WTC11 (cell line): ENCODE data around the gene NWD2. TPM values are rescaled to one million over a fixed set of nuclear protein-coding genes. Genes with fewer than 3 reads are reported as not detected.

Experiments used
- ATAC-seq: fragments of 200-7000 bp; cut with Tn5 transposase; 2 replicates; pipeline ENCODE4 v1.10.0; 2021; ENCODE audit warnings: mild to moderate bottlenecking, moderate library complexity
- CTCF ChIA-PET: fragments of 300-600 bp; sonication (Branson Sonifier 250); formaldehyde crosslinking; loops from one replicate; lab custom pipeline; 2021; ENCODE audit warnings: antibody characterized with exemption; lab: Charles Lee
- POLR2A ChIA-PET: fragments of 350-600 bp; sonication (Branson Sonifier 250); formaldehyde crosslinking; loops from one replicate; lab custom pipeline; 2021; ENCODE audit warnings: antibody characterized with exemption; lab: Charles Lee
- DNase-seq: peaks from one replicate; pipeline ENCODE4 v3.0.0; 2021; ENCODE audit warnings: low spot score
- H3K27ac Mint-ChIP-seq: 2 replicates; pipeline ENCODE4 v1.8.0; 2021; ENCODE audit warnings: mixed read lengths
- H3K27me3 Mint-ChIP-seq: 2 replicates; pipeline ENCODE4 v1.8.0; 2021; ENCODE audit warnings: low read depth, mild to moderate bottlenecking, moderate library complexity, mixed read lengths
- H3K36me3 Mint-ChIP-seq: 2 replicates; pipeline ENCODE4 v1.8.0; 2021; ENCODE audit warnings: mixed read lengths
- H3K4me1 Mint-ChIP-seq: 2 replicates; pipeline ENCODE4 v1.8.0; 2022; ENCODE audit warnings: mixed read lengths
- H3K4me3 Mint-ChIP-seq: 2 replicates; pipeline ENCODE4 v1.8.0; 2021; ENCODE audit warnings: mild to moderate bottlenecking, moderate library complexity, mixed read lengths
- H3K9me3 Mint-ChIP-seq: 2 replicates; pipeline ENCODE4 v1.8.0; 2021; ENCODE audit warnings: mixed read lengths
- ATF2 ChIP-seq: sonication (generic); formaldehyde crosslinking; IDR thresholded peaks from 2 replicates; pipeline ENCODE4 v1.8.1; 2022; ENCODE audit warnings: low read depth, missing genetic modification reagents, borderline replicate concordance
- CBFB ChIP-seq: sonication (generic); formaldehyde crosslinking; IDR thresholded peaks from 2 replicates; pipeline ENCODE4 v1.8.1; 2022; ENCODE audit warnings: mild to moderate bottlenecking, low read depth, missing genetic modification reagents
- ELF4 ChIP-seq: sonication (generic); formaldehyde crosslinking; IDR thresholded peaks from 2 replicates; pipeline ENCODE4 v1.8.1; 2022; ENCODE audit warnings: low read depth, mild to moderate bottlenecking, moderate library complexity, missing genetic modification reagents
- ETV6 ChIP-seq: sonication (generic); formaldehyde crosslinking; IDR thresholded peaks from 2 replicates; pipeline ENCODE4 v1.8.1; 2022; ENCODE audit warnings: mild to moderate bottlenecking, missing genetic modification reagents
- FOXK1 ChIP-seq: sonication (generic); formaldehyde crosslinking; IDR thresholded peaks from 2 replicates; pipeline ENCODE4 v1.8.0; 2022; ENCODE audit warnings: mild to moderate bottlenecking, moderate library complexity, missing genetic modification reagents
- FOXP4 ChIP-seq: sonication (generic); formaldehyde crosslinking; IDR thresholded peaks from 2 replicates; pipeline ENCODE4 v1.8.0; 2022; ENCODE audit warnings: mild to moderate bottlenecking, missing genetic modification reagents
- GRHL2 ChIP-seq: fragments of 250-450 bp; sonication (Bioruptor Pico); IDR thresholded peaks from 2 replicates; pipeline ENCODE4 v1.8.0; 2022; ENCODE audit warnings: mild to moderate bottlenecking, moderate library complexity; ENCODE audit not compliant: insufficient replicate concordance, severe bottlenecking
- IRF2 ChIP-seq: sonication (generic); formaldehyde crosslinking; IDR thresholded peaks from 2 replicates; pipeline ENCODE4 v1.8.0; 2022; ENCODE audit warnings: low read depth, missing genetic modification reagents, borderline replicate concordance
- KAT7 ChIP-seq: sonication (generic); formaldehyde crosslinking; IDR thresholded peaks from 2 replicates; pipeline ENCODE4 v1.8.1; 2023; ENCODE audit warnings: missing genetic modification reagents, mild to moderate bottlenecking, borderline replicate concordance
- NR2C2 ChIP-seq: sonication (generic); formaldehyde crosslinking; IDR thresholded peaks from 2 replicates; pipeline ENCODE4 v1.8.0; 2022; ENCODE audit warnings: mild to moderate bottlenecking, missing genetic modification reagents
- OVOL2 ChIP-seq: fragments of 250-450 bp; sonication (Bioruptor Pico); IDR thresholded peaks from 2 replicates; pipeline ENCODE4 v1.9.0; 2021; ENCODE audit warnings: mild to moderate bottlenecking, borderline replicate concordance
- SMAD4 ChIP-seq: sonication (generic); formaldehyde crosslinking; IDR thresholded peaks from 2 replicates; pipeline ENCODE4 v1.8.0; 2022; ENCODE audit warnings: mild to moderate bottlenecking, missing genetic modification reagents
- SOX15 ChIP-seq: fragments of 250-450 bp; sonication (Bioruptor Pico); IDR thresholded peaks from 2 replicates; pipeline ENCODE4 v1.9.0; 2021; ENCODE audit warnings: mild to moderate bottlenecking
- TEAD1 ChIP-seq: sonication (generic); formaldehyde crosslinking; IDR thresholded peaks from 2 replicates; pipeline ENCODE4 v1.8.0; 2022; ENCODE audit warnings: mild to moderate bottlenecking, missing genetic modification reagents
- ZNF219 ChIP-seq: sonication (generic); formaldehyde crosslinking; IDR thresholded peaks from 2 replicates; pipeline ENCODE4 v1.8.0; 2023; ENCODE audit warnings: missing genetic modification reagents, mild to moderate bottlenecking, borderline replicate concordance
- ZNF423 ChIP-seq: fragments of 250-450 bp; sonication (Bioruptor Pico); IDR thresholded peaks from 2 replicates; pipeline ENCODE4 v2.1.2; 2022; ENCODE audit warnings: mild to moderate bottlenecking, moderate library complexity
- ZSCAN18 ChIP-seq: fragments of 250-450 bp; sonication (Bioruptor Pico); IDR thresholded peaks from 2 replicates; pipeline ENCODE4 v2.1.2; 2022; ENCODE audit warnings: mild to moderate bottlenecking, moderate library complexity
- total RNA-seq: library from RNA; stranded (reverse); gene quantifications from 3 replicates; pipeline ENCODE4 v1.2.3, GENCODE V29; 2021
- TF ChIP-seq, protein P1 (sequence below): sonication (generic); formaldehyde crosslinking; IDR thresholded peaks from 2 replicates; pipeline ENCODE4 v1.8.1; 2023; ENCODE audit warnings: mild to moderate bottlenecking, moderate library complexity, missing genetic modification reagents
- TF ChIP-seq, protein P2 (sequence below): sonication (generic); formaldehyde crosslinking; IDR thresholded peaks from 2 replicates; pipeline ENCODE4 v1.8.1; 2022; ENCODE audit warnings: low read depth, mild to moderate bottlenecking, moderate library complexity, missing genetic modification reagents, borderline replicate concordance
- TF ChIP-seq, protein P3 (sequence below): fragments of 250-450 bp; sonication (Bioruptor Pico); IDR thresholded peaks from 2 replicates; pipeline ENCODE4 v1.9.0; 2021; ENCODE audit warnings: mild to moderate bottlenecking, borderline replicate concordance

The NWD2 gene
- total RNA-seq, 1 experiment from 2014 or later: 0.07 TPM

DNA sequence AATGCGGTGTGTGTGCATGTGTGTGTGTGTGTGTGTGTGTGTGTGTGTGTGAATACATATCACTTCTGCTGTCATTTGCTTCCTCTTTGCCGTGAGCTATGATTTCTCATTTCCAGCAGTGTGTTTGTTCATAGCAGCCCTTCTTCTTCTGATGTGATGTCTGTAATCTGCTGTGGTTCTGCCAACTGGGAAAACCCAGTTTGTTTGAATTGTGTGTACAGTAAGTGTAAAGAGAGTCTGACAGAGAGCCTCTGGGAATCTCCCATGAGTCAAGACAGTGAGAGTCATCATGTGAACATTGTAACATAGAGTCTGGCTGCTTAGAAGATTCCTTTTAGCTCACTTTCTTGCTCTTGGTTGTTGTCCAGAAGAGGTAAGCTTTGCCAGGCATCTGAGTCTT lies 8.4 kb upstream of the NWD2 start (continued):
- TF ChIP-seq KAT7: no peak
- TF ChIP-seq, protein P1, sequence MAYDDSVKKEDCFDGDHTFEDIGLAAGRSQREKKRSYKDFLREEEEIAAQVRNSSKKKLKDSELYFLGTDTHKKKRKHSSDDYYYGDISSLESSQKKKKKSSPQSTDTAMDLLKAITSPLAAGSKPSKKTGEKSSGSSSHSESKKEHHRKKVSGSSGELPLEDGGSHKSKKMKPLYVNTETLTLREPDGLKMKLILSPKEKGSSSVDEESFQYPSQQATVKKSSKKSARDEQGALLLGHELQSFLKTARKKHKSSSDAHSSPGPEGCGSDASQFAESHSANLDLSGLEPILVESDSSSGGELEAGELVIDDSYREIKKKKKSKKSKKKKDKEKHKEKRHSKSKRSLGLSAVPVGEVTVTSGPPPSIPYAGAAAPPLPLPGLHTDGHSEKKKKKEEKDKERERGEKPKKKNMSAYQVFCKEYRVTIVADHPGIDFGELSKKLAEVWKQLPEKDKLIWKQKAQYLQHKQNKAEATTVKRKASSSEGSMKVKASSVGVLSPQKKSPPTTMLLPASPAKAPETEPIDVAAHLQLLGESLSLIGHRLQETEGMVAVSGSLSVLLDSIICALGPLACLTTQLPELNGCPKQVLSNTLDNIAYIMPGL (CRISPR knock-in tag): no peak
- no peak for TF ChIP-seq ZNF423 (CRISPR knock-in tag)
- no peak for TF ChIP-seq OVOL2 (CRISPR knock-in tag)
- no peak for TF ChIP-seq FOXP4
- no peak for TF ChIP-seq CBFB (CRISPR knock-in tag)
- TF ChIP-seq FOXK1 (CRISPR knock-in tag): no peak
- no peak for TF ChIP-seq IRF2

- DNase-seq (no peak), ATAC-seq (no peak)
- TF ChIP-seq ZNF219 (CRISPR knock-in tag) (no peak), ELF4 (CRISPR knock-in tag) (no peak), TEAD1 (CRISPR knock-in tag) (no peak), ZNF423 (CRISPR knock-in tag) (no peak), NR2C2 (no peak), CBFB (CRISPR knock-in tag) (no peak), ETV6 (CRISPR knock-in tag) (no peak), GRHL2 (CRISPR knock-in tag) (no peak), ATF2 (CRISPR knock-in tag) (no peak)
- TF ChIP-seq, protein P2, sequence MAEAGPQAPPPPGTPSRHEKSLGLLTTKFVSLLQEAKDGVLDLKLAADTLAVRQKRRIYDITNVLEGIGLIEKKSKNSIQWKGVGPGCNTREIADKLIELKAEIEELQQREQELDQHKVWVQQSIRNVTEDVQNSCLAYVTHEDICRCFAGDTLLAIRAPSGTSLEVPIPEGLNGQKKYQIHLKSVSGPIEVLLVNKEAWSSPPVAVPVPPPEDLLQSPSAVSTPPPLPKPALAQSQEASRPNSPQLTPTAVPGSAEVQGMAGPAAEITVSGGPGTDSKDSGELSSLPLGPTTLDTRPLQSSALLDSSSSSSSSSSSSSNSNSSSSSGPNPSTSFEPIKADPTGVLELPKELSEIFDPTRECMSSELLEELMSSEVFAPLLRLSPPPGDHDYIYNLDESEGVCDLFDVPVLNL (CRISPR knock-in tag): no peak
- no peaks in the 10 kb centered on the region for H3K9me3 Mint-ChIP-seq
- ChIA-PET CTCF (no interaction called here), POLR2A (no interaction called here)
- H3K36me3 Mint-ChIP-seq: no peaks in the 10 kb centered on the region
- H3K4me3 Mint-ChIP-seq: no peak overlapping the region
- H3K27ac Mint-ChIP-seq: no peak overlapping the region
- H3K27me3 Mint-ChIP-seq: peaks cover 78% of the 10 kb centered on the region
- H3K4me1 Mint-ChIP-seq: peaks cover 50% of the 10 kb centered on the region
Measured at GRCh38 chr4:37241647-37242046, 2.9 kb upstream of the NWD2 start.

- Mint-ChIP-seq H3K4me3 (peak overlapping the region; percentile 73), H3K36me3 (no peaks in the 10 kb centered on the region), H3K27ac (no peak overlapping the region), H3K27me3 (peaks cover 88% of the 10 kb centered on the region), H3K4me1 (peaks cover 40% of the 10 kb centered on the region), H3K9me3 (no peaks in the 10 kb centered on the region)
- CTCF ChIA-PET: interaction anchor here (0.6 to 2.8 kb wide), 38 partner anchors 10 to 929 kb away, joined by 3 to 55 read pairs (median 4); no protein-coding TSS in a partner anchor
- POLR2A ChIA-PET: interaction anchor here (0.5 kb wide), 1 partner anchor 119 kb away, joined by 5 read pairs; no protein-coding TSS in a partner anchor
- ATAC-seq (peak; percentile 56), DNase-seq (peak; percentile 56)
- TF ChIP-seq ZSCAN18 (CRISPR knock-in tag) (no peak), SMAD4 (no peak), SOX15 (CRISPR knock-in tag) (no peak)
- TF ChIP-seq, protein P3, sequence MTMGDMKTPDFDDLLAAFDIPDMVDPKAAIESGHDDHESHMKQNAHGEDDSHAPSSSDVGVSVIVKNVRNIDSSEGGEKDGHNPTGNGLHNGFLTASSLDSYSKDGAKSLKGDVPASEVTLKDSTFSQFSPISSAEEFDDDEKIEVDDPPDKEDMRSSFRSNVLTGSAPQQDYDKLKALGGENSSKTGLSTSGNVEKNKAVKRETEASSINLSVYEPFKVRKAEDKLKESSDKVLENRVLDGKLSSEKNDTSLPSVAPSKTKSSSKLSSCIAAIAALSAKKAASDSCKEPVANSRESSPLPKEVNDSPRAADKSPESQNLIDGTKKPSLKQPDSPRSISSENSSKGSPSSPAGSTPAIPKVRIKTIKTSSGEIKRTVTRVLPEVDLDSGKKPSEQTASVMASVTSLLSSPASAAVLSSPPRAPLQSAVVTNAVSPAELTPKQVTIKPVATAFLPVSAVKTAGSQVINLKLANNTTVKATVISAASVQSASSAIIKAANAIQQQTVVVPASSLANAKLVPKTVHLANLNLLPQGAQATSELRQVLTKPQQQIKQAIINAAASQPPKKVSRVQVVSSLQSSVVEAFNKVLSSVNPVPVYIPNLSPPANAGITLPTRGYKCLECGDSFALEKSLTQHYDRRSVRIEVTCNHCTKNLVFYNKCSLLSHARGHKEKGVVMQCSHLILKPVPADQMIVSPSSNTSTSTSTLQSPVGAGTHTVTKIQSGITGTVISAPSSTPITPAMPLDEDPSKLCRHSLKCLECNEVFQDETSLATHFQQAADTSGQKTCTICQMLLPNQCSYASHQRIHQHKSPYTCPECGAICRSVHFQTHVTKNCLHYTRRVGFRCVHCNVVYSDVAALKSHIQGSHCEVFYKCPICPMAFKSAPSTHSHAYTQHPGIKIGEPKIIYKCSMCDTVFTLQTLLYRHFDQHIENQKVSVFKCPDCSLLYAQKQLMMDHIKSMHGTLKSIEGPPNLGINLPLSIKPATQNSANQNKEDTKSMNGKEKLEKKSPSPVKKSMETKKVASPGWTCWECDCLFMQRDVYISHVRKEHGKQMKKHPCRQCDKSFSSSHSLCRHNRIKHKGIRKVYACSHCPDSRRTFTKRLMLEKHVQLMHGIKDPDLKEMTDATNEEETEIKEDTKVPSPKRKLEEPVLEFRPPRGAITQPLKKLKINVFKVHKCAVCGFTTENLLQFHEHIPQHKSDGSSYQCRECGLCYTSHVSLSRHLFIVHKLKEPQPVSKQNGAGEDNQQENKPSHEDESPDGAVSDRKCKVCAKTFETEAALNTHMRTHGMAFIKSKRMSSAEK: no peak
Measured at GRCh38 chr4:37243051-37243450, 1.5 kb upstream of the NWD2 start.
